Mononuclear cell (primary cell): ENCODE measurements around the gene ZNF532. TPM values are rescaled to one million over a fixed set of nuclear protein-coding genes. Genes with fewer than 3 reads are reported as not detected.

Experiments
- total RNA-seq: library from RNA; depleted of rRNA; stranded (reverse); fragments of >200 nt; gene quantifications from one replicate; pipeline ENCODE4 v1.2.3, GENCODE V29; 2012

Gene ZNF532
- total RNA-seq, 1 donor, result 7.7 TPM

Other genes starting within 250 kb of the ZNF532 start
- gene ALPK2, start 235.8 kb upstream of the ZNF532 start, total RNA-seq, result 3.6 TPM
- gene MALT1, start 193.4 kb upstream of the ZNF532 start, total RNA-seq, result 127 TPM